ENCODE measurements around the gene SAT1.

The SAT1 gene

GRCh38 chrX:23783589-23784469 lies 856 bp downstream of the SAT1 start:
- TF ChIP-seq CTCF (IDR thresholded peaks at IDR 0.05) = no peak

- TF ChIP-seq CTCF (IDR thresholded peaks at IDR 0.05) = no peak
Observed at GRCh38 chrX:23784470-23785331, 1.7 kb downstream of the SAT1 start.

- no peak for TF ChIP-seq CTCF (IDR thresholded peaks at IDR 0.05)
Observed at GRCh38 chrX:23785580-23785979, 2.6 kb downstream of the SAT1 start.

- no peak for TF ChIP-seq CTCF (IDR thresholded peaks at IDR 0.05)
Observed at GRCh38 chrX:23786268-23786815, 3.4 kb downstream of the SAT1 start.

GRCh38 chrX:23787745-23788118 lies 4.8 kb downstream of the SAT1 start:
- TF ChIP-seq CTCF (IDR thresholded peaks at IDR 0.05) = no peak

GRCh38 chrX:23788521-23788920 lies 5.5 kb downstream of the SAT1 start:
- no peak for TF ChIP-seq CTCF (IDR thresholded peaks at IDR 0.05)

- no peak for TF ChIP-seq CTCF (IDR thresholded peaks at IDR 0.05)
Observed at GRCh38 chrX:23788946-23789345, 6.0 kb downstream of the SAT1 start.

Data from LNCAP (cell line).